Measurements from ENCODE around the gene ZNF804A. TPM values are rescaled to one million over a fixed set of nuclear protein-coding genes. Genes with fewer than 3 reads are reported as not detected.
"Not testable (repeated sequence)": the region's sequence is repeated elsewhere in the genome, so short reads cannot be mapped to it uniquely, and the experiment has no call there.

ZNF804A gene
- total RNA-seq, 1 donor from 2014 or later: not detected

GRCh38 chr2:184721881-184722280, 123.6 kb downstream of the ZNF804A start:
- DNase-seq (ENCODE audit: low read depth, low spot score): no peak

- no peak for DNase-seq (ENCODE audit: low read depth, low spot score)
These were observed 129.5 kb downstream of the ZNF804A start for GRCh38 chr2:184727813-184728212.

GRCh38 chr2:184728411-184728810, 130.1 kb downstream of the ZNF804A start:
- DNase-seq (ENCODE audit: low read depth, low spot score): no peak

- no peak for DNase-seq (ENCODE audit: low read depth, low spot score)
These were observed 131.3 kb downstream of the ZNF804A start for GRCh38 chr2:184729581-184729980.

- no peak for DNase-seq (ENCODE audit: low read depth, low spot score)
These were observed 132.0 kb downstream of the ZNF804A start for GRCh38 chr2:184730288-184730687.

- DNase-seq (ENCODE audit: low read depth, low spot score): no peak
These were observed 136.0 kb downstream of the ZNF804A start for GRCh38 chr2:184734338-184734737.

GRCh38 chr2:184735611-184736010, 137.3 kb downstream of the ZNF804A start:
- DNase-seq (ENCODE audit: low read depth, low spot score): no peak

- DNase-seq (ENCODE audit: low read depth, low spot score): no peak
These were observed 144.8 kb downstream of the ZNF804A start for GRCh38 chr2:184743096-184743495.

GRCh38 chr2:184756161-184756560, 157.8 kb downstream of the ZNF804A start:
- no peak for DNase-seq (ENCODE audit: low read depth, low spot score)

GRCh38 chr2:184756885-184757284, 158.6 kb downstream of the ZNF804A start:
- no peak for DNase-seq (ENCODE audit: low read depth, low spot score)

- not testable (repeated sequence) for DNase-seq (ENCODE audit: low read depth, low spot score)
These were observed 161.4 kb downstream of the ZNF804A start for GRCh38 chr2:184759557-184760255.

GRCh38 chr2:184760931-184761330, 162.6 kb downstream of the ZNF804A start:
- no peak for DNase-seq (ENCODE audit: low read depth, low spot score)

GRCh38 chr2:184765112-184765895, 167.0 kb downstream of the ZNF804A start:
- no peak for DNase-seq (ENCODE audit: low read depth, low spot score)

GRCh38 chr2:184767059-184767458, 168.7 kb downstream of the ZNF804A start:
- DNase-seq (ENCODE audit: low read depth, low spot score): no peak

- DNase-seq (ENCODE audit: low read depth, low spot score): no peak
These were observed 170.7 kb downstream of the ZNF804A start for GRCh38 chr2:184769023-184769422.

- no peak for DNase-seq (ENCODE audit: low read depth, low spot score)
These were observed 171.4 kb downstream of the ZNF804A start for GRCh38 chr2:184769686-184770085.

GRCh38 chr2:184779777-184780176, 181.4 kb downstream of the ZNF804A start:
- DNase-seq (ENCODE audit: low read depth, low spot score): no peak

GRCh38 chr2:184780384-184780783, 182.1 kb downstream of the ZNF804A start:
- no peak for DNase-seq (ENCODE audit: low read depth, low spot score)

- DNase-seq (ENCODE audit: low read depth, low spot score): no peak
These were observed 182.6 kb downstream of the ZNF804A start for GRCh38 chr2:184780944-184781343.

- no peak for DNase-seq (ENCODE audit: low read depth, low spot score)
These were observed 185.2 kb downstream of the ZNF804A start for GRCh38 chr2:184783576-184783975.

GRCh38 chr2:184793176-184793575, 194.8 kb downstream of the ZNF804A start:
- no peak for DNase-seq (ENCODE audit: low read depth, low spot score)

GRCh38 chr2:184799379-184799778, 201.1 kb downstream of the ZNF804A start:
- no peak for DNase-seq (ENCODE audit: low read depth, low spot score)

GRCh38 chr2:184814421-184814820, 216.1 kb downstream of the ZNF804A start:
- DNase-seq (ENCODE audit: low read depth, low spot score): no peak
